Ishikawa (cell line): ENCODE data around the gene STX1A.

ENCODE experiments used
- EGR1 ChIP-seq: IDR thresholded peaks from 2 replicates; pipeline ENCODE4 v1.6.1; 2012
- EP300 ChIP-seq: IDR thresholded peaks from 2 replicates; pipeline ENCODE4 v1.6.1; 2012; ENCODE audit warnings: borderline replicate concordance
- NFIC ChIP-seq: IDR thresholded peaks from 2 replicates; pipeline ENCODE4 v1.6.1; 2012
- RAD21 ChIP-seq: IDR thresholded peaks from 2 replicates; pipeline ENCODE4 v1.6.1; 2012; ENCODE audit warnings: low read depth
- TAF1 ChIP-seq: IDR thresholded peaks from 2 replicates; pipeline ENCODE4 v1.6.1; 2012; ENCODE audit warnings: low read depth, mild to moderate bottlenecking
- YY1 ChIP-seq: IDR thresholded peaks from 2 replicates; pipeline ENCODE4 v1.6.1; 2012; ENCODE audit warnings: low read depth
- TF ChIP-seq, protein P1 (sequence below): IDR thresholded peaks from 2 replicates; pipeline ENCODE4 v1.6.1; 2012; ENCODE audit warnings: low read depth, mild to moderate bottlenecking
- TF ChIP-seq, protein P2 (sequence below): IDR thresholded peaks from 2 replicates; pipeline ENCODE4 v1.6.1; 2012

GRCh38 chr7:73669288-73669701 is 50.2 kb downstream of the STX1A start:
- TF ChIP-seq, protein P1, sequence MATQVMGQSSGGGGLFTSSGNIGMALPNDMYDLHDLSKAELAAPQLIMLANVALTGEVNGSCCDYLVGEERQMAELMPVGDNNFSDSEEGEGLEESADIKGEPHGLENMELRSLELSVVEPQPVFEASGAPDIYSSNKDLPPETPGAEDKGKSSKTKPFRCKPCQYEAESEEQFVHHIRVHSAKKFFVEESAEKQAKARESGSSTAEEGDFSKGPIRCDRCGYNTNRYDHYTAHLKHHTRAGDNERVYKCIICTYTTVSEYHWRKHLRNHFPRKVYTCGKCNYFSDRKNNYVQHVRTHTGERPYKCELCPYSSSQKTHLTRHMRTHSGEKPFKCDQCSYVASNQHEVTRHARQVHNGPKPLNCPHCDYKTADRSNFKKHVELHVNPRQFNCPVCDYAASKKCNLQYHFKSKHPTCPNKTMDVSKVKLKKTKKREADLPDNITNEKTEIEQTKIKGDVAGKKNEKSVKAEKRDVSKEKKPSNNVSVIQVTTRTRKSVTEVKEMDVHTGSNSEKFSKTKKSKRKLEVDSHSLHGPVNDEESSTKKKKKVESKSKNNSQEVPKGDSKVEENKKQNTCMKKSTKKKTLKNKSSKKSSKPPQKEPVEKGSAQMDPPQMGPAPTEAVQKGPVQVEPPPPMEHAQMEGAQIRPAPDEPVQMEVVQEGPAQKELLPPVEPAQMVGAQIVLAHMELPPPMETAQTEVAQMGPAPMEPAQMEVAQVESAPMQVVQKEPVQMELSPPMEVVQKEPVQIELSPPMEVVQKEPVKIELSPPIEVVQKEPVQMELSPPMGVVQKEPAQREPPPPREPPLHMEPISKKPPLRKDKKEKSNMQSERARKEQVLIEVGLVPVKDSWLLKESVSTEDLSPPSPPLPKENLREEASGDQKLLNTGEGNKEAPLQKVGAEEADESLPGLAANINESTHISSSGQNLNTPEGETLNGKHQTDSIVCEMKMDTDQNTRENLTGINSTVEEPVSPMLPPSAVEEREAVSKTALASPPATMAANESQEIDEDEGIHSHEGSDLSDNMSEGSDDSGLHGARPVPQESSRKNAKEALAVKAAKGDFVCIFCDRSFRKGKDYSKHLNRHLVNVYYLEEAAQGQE = no peak
- TF ChIP-seq EP300 = no peak
- no peak for TF ChIP-seq NFIC
- no peak for TF ChIP-seq YY1
- TF ChIP-seq, protein P2, sequence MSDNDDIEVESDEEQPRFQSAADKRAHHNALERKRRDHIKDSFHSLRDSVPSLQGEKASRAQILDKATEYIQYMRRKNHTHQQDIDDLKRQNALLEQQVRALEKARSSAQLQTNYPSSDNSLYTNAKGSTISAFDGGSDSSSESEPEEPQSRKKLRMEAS = no peak
- no peak for TF ChIP-seq TAF1
- TF ChIP-seq RAD21 = no peak
- no peak for TF ChIP-seq EGR1
